ENCODE measurements around the gene CPEB4. TPM values are rescaled to one million over a fixed set of nuclear protein-coding genes. Genes with fewer than 3 reads are reported as not detected.

CPEB4 gene
- total and polyA plus RNA-seq, 9 of the 15 experiments (the other 6 are each of a cell fraction or from before 2014, with no cell fraction given) = 7.4 to 21.3 (median 12.4) TPM

- TF ChIP-seq ZNF639 (CRISPR knock-in tag; conservative IDR thresholded peaks at IDR 0.05 in 1 of 2, IDR thresholded peaks at IDR 0.05 in 1 of 2) (peak in 1 of 2 experiments; percentile 83; a peak in 1 of 4 replicates), MAFK (IDR thresholded peaks at IDR 0.05; ENCODE audit: low read length) (no peak), ELK1 (CRISPR knock-in tag; IDR thresholded peaks at IDR 0.05) (no peak), SIRT6 (IDR thresholded peaks at IDR 0.05; ENCODE audit: low read depth, low read length) (no peak), MLX (CRISPR knock-in tag; conservative IDR thresholded peaks at IDR 0.05) (no peak), ZNF12 (CRISPR knock-in tag; IDR thresholded peaks at IDR 0.05) (no peak), ZFPM2 (CRISPR knock-in tag; IDR thresholded peaks at IDR 0.05) (no peak), SP2 (IDR thresholded peaks at IDR 0.05; ENCODE audit: extremely low read depth, low read depth, low read length, poor library complexity, severe bottlenecking) (no peak), DIDO1 (tag; IDR thresholded peaks at IDR 0.05; ENCODE audit: low read depth) (0 out of 2 replicates have a peak, but pooled peaks have one; percentile 14), TAF7 (tag; IDR thresholded peaks at IDR 0.05) (no peak), DLX4 (CRISPR knock-in tag; IDR thresholded peaks at IDR 0.05) (no peak), CREB3 (tag; conservative IDR thresholded peaks at IDR 0.05; ENCODE audit: low read depth) (0 out of 2 replicates have a peak, but pooled peaks have one; percentile 67), SUPT5H (IDR thresholded peaks at IDR 0.05) (no peak), HSF4 (CRISPR knock-in tag; IDR thresholded peaks at IDR 0.05; ENCODE audit: borderline replicate concordance) (no peak), MXD1 (CRISPR knock-in tag; IDR thresholded peaks at IDR 0.05; ENCODE audit: borderline replicate concordance, poor library complexity, severe bottlenecking) (no peak), THRA (IDR thresholded peaks at IDR 0.05) (no peak), CEBPG (CRISPR knock-in tag; IDR thresholded peaks at IDR 0.05) (peak; percentile 19; the same call in 1 of the 2 replicates), CEBPG (tag; conservative IDR thresholded peaks at IDR 0.05 in 1 of 2, IDR thresholded peaks at IDR 0.05 in 1 of 2) (no peak; a peak in 1 of 4 replicates), HMGN3 (IDR thresholded peaks at IDR 0.05; ENCODE audit: borderline replicate concordance, extremely low read depth, insufficient read length, low read depth, low read length) (peak; percentile 99), TARDBP (IDR thresholded peaks at IDR 0.05) (peak; percentile 84; the same call in 1 of the 2 replicates)
Measured at GRCh38 chr5:173839117-173839713, 48.9 kb upstream of the CPEB4 start (continued).
